Measurements from ENCODE around the gene S100A10. TPM values are rescaled to one million over a fixed set of nuclear protein-coding genes. Genes with fewer than 3 reads are reported as not detected.

The S100A10 gene
- total RNA-seq: 1,000 to 10,000 TPM in 2 of 3 donors, 100 to 1,000 TPM in 1; 540 to 1,335 (median 1,083) TPM
- long read RNA-seq, donor 1, transcript S100A10-202 (3 exons, 1,202 nt): major isoform, 318 of 326 reads
- long read RNA-seq, donor 1, partial matches to known transcripts: 5 of 326 reads
- long read RNA-seq, donor 1, other reads (novel, unspliced or antisense): 3 of 326 reads
- long read RNA-seq, donor 2, transcript S100A10-202 (3 exons, 1,202 nt): major isoform, 1,007 of 1,038 reads
- long read RNA-seq, donor 2, partial matches to known transcripts: 20 of 1,038 reads
- long read RNA-seq, donor 2, other reads (novel, unspliced or antisense): 9 of 1,038 reads

- DNase-seq (peak; percentile 86 to 93 (median 91)), ATAC-seq (peak; percentile 75)
- no peak for TF ChIP-seq CTCF (IDR thresholded peaks at IDR 0.05)
- peak within 1 kb of the TSS; percentile 96 for H3K4me3 ChIP-seq
- H3K4me1 ChIP-seq (ENCODE audit: low read depth): peaks cover 52% of the 10 kb centered on the region
- intact Hi-C loops (cut with DNase I, micrococcal nuclease): no loop called here
- H3K9me3 ChIP-seq: no peaks in the 10 kb centered on the region
- H3K36me3 ChIP-seq (ENCODE audit: low read depth): no peaks in the 10 kb centered on the region
Measured at GRCh38 chr1:151993734-151994496, at the start of gene S100A10. Gene S100A10, minus strand, starts transcription at chr1:151993859. Its CDS starts 7,629 bp downstream, at chr1:151986230.

GRCh38 chr1:152042030-152042429, 48.4 kb upstream of the S100A10 start:
- no peak for TF ChIP-seq CTCF (IDR thresholded peaks at IDR 0.05)
- Histone ChIP-seq H3K36me3 (ENCODE audit: low read depth) (no peaks in the 10 kb centered on the region), H3K4me1 (ENCODE audit: low read depth) (peaks cover 2% of the 10 kb centered on the region), H3K4me3 (no peak overlapping the region), H3K9me3 (no peaks in the 10 kb centered on the region)
- DNase-seq (no peak), ATAC-seq (no peak)
- intact Hi-C loops (cut with DNase I, micrococcal nuclease): no loop called here

- peaks cover 10% of the 10 kb centered on the region for H3K4me1 ChIP-seq (ENCODE audit: low read depth)
- no peak for TF ChIP-seq CTCF (IDR thresholded peaks at IDR 0.05)
- no peak overlapping the region for H3K4me3 ChIP-seq
- DNase-seq (no peak), ATAC-seq (no peak)
- no peaks in the 10 kb centered on the region for H3K9me3 ChIP-seq
- intact Hi-C loops (cut with DNase I, micrococcal nuclease): no loop called here
- no peaks in the 10 kb centered on the region for H3K36me3 ChIP-seq (ENCODE audit: low read depth)
Measured at GRCh38 chr1:152039886-152040285, 46.2 kb upstream of the S100A10 start.

- no peaks in the 10 kb centered on the region for H3K9me3 ChIP-seq
- ATAC-seq (no peak), DNase-seq (no peak)
- H3K36me3 ChIP-seq (ENCODE audit: low read depth): no peaks in the 10 kb centered on the region
- no peak for TF ChIP-seq CTCF (IDR thresholded peaks at IDR 0.05)
- peaks cover 13% of the 10 kb centered on the region for H3K4me1 ChIP-seq (ENCODE audit: low read depth)
- intact Hi-C loops (cut with DNase I, micrococcal nuclease): no loop called here
- no peak overlapping the region for H3K4me3 ChIP-seq
Measured at GRCh38 chr1:152039461-152039860, 45.8 kb upstream of the S100A10 start.

- intact Hi-C loops (cut with DNase I, micrococcal nuclease): no loop called here
- Histone ChIP-seq H3K4me3 (no peak overlapping the region), H3K9me3 (no peaks in the 10 kb centered on the region), H3K4me1 (ENCODE audit: low read depth) (peaks cover 19% of the 10 kb centered on the region), H3K36me3 (ENCODE audit: low read depth) (no peaks in the 10 kb centered on the region)
- ATAC-seq (no peak), DNase-seq (no peak)
- no peak for TF ChIP-seq CTCF (IDR thresholded peaks at IDR 0.05)
Measured at GRCh38 chr1:152038871-152039270, 45.2 kb upstream of the S100A10 start.

All from mucosa of descending colon (tissue), 3 donors.